Right lobe of liver (tissue), 6 donors: ENCODE results near the gene ANKRD63. TPM values are rescaled to one million over a fixed set of nuclear protein-coding genes. Genes with fewer than 3 reads are reported as not detected.

Experiments
- ATAC-seq, 4 donors: fragments of 200-7000 bp; cut with Tn5 transposase; one replicate each; pipeline ENCODE4 v1.9.1; 2020; ENCODE audit warnings: mild to moderate bottlenecking in 4 of 4, moderate library complexity in 4 of 4
- DNase-seq, 3 donors: peaks; one replicate each; pipeline ENCODE4 v3.0.0-alpha.2; 2020
- H3K27ac ChIP-seq, 3 donors: fragments of 200-600 bp; one replicate each; pipeline ENCODE4 v1.8.0; 2022
- H3K27me3 ChIP-seq, 2 donors: fragments of 200-600 bp; one replicate each; pipeline ENCODE4 v1.8.0; 2022
- H3K36me3 ChIP-seq, 4 donors: fragments of 200-600 bp; sonication (generic) in 1 of 4; one replicate each; pipeline versions ENCODE4 v1.5.1 to v1.8.0; 2017 to 2022; ENCODE audit warnings: control low read depth in 1 of 4
- H3K4me1 ChIP-seq, 4 donors: fragments of 200-600 bp; sonication (generic) in 1 of 4; one replicate each; pipeline versions ENCODE4 v1.5.1 to v1.8.0; 2017 to 2022; ENCODE audit warnings: control low read depth in 1 of 4
- H3K4me3 ChIP-seq, 3 donors: fragments of 200-600 bp; one replicate each; pipeline ENCODE4 v1.8.0; 2022
- H3K9me3 ChIP-seq, 4 donors: fragments of 200-600 bp; sonication (generic) in 1 of 4; one replicate each; pipeline versions ENCODE4 v1.5.1 to v1.8.0; 2017 to 2022; ENCODE audit warnings: control low read depth in 1 of 4
- POLR2A ChIP-seq: fragments of 450-650 bp; IDR thresholded peaks from one replicate; pipeline ENCODE4 v1.6.1; 2017; ENCODE audit warnings: antibody characterized with exemption, mild to moderate bottlenecking
- WGBS: methylation state at CpG from one replicate; pipeline ENCODE4 v1.1.6; 2018; ENCODE audit warnings: low coverage, low lambda C conversion rate; ENCODE audit not compliant: insufficient coverage; ENCODE audit errors: missing lambda C conversion rate; 5-methylcytosine and 5-hydroxymethylcytosine counted together
- intact Hi-C, 2 donors: fragments of 100-400 bp; cut with DNase I; formaldehyde crosslinking; loops; one replicate each; pipeline versions ENCODE4 v1.11.2 to v1.14.1; 2022
- total RNA-seq, 6 experiments: library from RNA; depleted of rRNA in 2 of 6; stranded (reverse); fragments of >200 nt in 2 of 6; fragmentation: NEBNext Ultra II Directional in 3 of 6; extraction: Animal tissue kit (Norgen Biotek cat#: 25700) in 3 of 6; gene quantifications; one replicate each; pipeline versions ENCODE4 v1.1.0 to v1.2.4, GENCODE V29; 2016 to 2023
- TF ChIP-seq, protein P1 (sequence below), 4 donors: fragments of 200-600 bp in 3 of 4; fragments of 450-650 bp in 1 of 4; IDR thresholded peaks; one replicate each; pipeline versions ENCODE4 v1.5.1 to v1.8.0; 2016 to 2022; ENCODE audit warnings: antibody characterized with exemption in 4 of 4, mild to moderate bottlenecking in 2 of 4
- donor health status: DM: no; HTN: yes; CAD: no.
- donor health status: DM: no; HTN: no; CAD: no.
- donor health status: DM: no; HTN: no; CAD: no.
- donor health status: DM: no; HTN: yes; CAD: no.
- donor health status: DM: no; HTN: yes; CAD: no.

The ANKRD63 gene
- total RNA-seq, 6 experiments from 2014 or later = 0.24 TPM; not detected in 5

DNA sequence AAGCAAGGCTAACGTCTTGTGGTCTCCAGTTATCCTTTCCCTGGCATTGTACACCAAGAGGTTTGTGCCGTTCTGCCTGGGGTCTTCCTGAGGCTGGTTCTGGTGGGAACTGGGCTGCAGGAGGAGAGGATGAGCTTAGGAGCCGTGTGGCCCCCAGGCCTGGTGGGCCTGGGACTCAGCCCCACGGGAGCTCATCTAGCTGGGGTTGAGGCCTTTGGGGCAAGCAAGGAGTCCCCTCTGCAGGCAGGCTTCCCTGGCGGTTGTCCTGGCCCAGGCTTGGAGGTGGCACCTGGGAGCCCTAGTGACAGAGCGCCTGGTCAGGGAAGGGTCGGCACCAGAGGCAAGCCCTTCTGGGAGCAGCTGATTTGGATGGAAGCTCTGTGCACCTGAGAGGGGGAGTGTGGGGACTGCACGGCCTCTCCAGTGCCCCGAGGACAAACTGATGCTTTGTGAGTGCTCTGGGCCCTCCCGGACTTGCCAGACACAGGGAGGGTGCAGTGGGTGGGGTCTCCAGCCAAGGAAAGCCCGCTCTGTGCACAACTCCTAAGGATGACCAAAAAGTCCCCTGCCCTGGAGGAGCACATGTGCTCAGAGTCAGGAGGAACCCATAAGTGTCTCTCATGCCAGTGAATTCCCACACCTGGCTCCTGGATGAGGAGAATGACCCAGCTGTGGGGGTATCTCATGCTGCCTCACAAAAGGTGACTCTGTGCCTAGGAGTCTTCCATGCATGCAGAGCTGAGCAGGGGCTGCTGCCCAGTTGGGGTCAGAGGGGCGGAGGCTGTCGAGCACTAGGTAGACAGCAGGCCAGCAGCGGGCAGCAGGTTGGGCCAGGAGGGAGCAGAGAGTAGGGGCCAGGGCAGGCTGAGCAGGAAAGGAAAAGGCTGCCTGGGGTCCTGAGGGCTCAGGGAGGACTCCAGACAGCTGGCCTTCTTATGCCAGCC, 41.3 kb downstream of the ANKRD63 start:
- no peak for DNase-seq
- TF ChIP-seq, protein P1, sequence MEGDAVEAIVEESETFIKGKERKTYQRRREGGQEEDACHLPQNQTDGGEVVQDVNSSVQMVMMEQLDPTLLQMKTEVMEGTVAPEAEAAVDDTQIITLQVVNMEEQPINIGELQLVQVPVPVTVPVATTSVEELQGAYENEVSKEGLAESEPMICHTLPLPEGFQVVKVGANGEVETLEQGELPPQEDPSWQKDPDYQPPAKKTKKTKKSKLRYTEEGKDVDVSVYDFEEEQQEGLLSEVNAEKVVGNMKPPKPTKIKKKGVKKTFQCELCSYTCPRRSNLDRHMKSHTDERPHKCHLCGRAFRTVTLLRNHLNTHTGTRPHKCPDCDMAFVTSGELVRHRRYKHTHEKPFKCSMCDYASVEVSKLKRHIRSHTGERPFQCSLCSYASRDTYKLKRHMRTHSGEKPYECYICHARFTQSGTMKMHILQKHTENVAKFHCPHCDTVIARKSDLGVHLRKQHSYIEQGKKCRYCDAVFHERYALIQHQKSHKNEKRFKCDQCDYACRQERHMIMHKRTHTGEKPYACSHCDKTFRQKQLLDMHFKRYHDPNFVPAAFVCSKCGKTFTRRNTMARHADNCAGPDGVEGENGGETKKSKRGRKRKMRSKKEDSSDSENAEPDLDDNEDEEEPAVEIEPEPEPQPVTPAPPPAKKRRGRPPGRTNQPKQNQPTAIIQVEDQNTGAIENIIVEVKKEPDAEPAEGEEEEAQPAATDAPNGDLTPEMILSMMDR (IDR thresholded peaks at IDR 0.05) = no peak
- no peak for TF ChIP-seq POLR2A
- H3K9me3 ChIP-seq = no peaks in the 10 kb centered on the region
- intact Hi-C loops = no loop called here
- no peak overlapping the region for H3K4me3 ChIP-seq
- no peaks in the 10 kb centered on the region for H3K27me3 ChIP-seq
- ATAC-seq = no peak
- H3K4me1 ChIP-seq = peaks cover 0 to 4% (median 0%) of the 10 kb centered on the region in 4 donors
- no peak overlapping the region for H3K27ac ChIP-seq
- 80% methylated on average over 2 of the region's 14 CpGs for WGBS
- no peaks in the 10 kb centered on the region for H3K36me3 ChIP-seq

- H3K27ac ChIP-seq = no peak overlapping the region
- no peaks in the 10 kb centered on the region for H3K9me3 ChIP-seq
Measured at GRCh38 chr15:40240619-40241221, 42.1 kb downstream of the ANKRD63 start.

DNA sequence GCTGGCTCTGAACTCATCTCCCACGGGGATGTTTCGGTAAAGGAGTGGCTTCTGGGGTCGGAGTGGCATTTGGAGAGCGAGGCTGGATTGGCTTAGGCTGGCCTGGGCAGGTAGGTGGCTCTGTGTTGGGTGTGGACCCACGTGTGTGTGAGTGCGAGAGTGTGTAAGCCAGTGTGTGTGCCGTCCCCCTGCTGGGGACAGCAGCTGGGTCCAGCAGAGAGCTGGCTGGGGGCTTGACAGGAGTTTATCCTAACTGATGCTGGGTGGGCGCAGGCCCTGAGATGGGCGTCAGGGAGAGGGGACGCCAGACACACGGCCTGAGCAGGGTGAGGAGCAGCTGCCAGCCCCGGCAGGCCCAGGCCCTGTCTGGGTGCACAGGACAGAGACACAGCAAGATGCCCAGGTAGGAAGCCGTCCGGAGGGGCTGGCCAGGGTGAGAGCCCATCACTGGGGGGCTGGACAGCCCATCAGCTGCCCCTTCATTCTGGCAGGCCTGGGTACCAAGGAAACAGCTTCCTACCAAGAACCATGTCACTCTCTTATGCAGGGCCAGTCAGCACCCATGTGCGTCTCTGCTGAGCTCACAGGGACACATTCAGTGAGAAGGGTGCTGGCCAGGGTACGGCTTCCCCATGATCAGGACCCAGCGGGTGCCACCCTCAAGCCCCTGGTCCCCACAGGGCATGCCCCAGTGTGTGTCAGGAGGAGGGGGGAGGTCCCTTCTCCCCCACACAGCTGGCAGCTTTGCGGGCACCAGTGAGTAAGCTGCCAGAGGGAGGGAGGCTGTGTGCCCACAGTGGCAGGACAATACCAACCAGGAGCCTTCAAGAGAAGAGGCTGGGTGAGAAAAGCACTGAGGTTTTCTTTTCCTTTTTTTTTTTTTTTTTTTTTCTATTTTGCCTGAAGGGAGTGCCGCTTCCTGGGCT, 42.9 kb downstream of the ANKRD63 start:
- ATAC-seq = peak in 1 of 4 donors; percentile 13
- intact Hi-C loops = no loop called here
- no peak for DNase-seq
- H3K36me3 ChIP-seq = no peaks in the 10 kb centered on the region
- no peaks in the 10 kb centered on the region for H3K9me3 ChIP-seq
- no peak overlapping the region for H3K27ac ChIP-seq
- WGBS = 68% methylated on average over 4 of the region's 19 CpGs
- peaks cover 0 to 4% (median 0%) of the 10 kb centered on the region in 4 donors for H3K4me1 ChIP-seq
- H3K27me3 ChIP-seq = no peaks in the 10 kb centered on the region
- no peak overlapping the region for H3K4me3 ChIP-seq
- TF ChIP-seq POLR2A = no peak
- TF ChIP-seq, protein P1 (IDR thresholded peaks at IDR 0.05) = no peak

More at GRCh38 chr15:40240619-40241221, 42.1 kb downstream of the ANKRD63 start:
- intact Hi-C loops = no loop called here
- no peaks in the 10 kb centered on the region for H3K27me3 ChIP-seq
- peaks cover 0 to 4% (median 0%) of the 10 kb centered on the region in 4 donors for H3K4me1 ChIP-seq
- TF ChIP-seq POLR2A = no peak
- TF ChIP-seq, protein P1 (IDR thresholded peaks at IDR 0.05) = no peak
- no peaks in the 10 kb centered on the region for H3K36me3 ChIP-seq
- no peak for ATAC-seq
- 88% methylated on average over 9 of the region's 10 CpGs for WGBS
- no peak for DNase-seq
- no peak overlapping the region for H3K4me3 ChIP-seq

- TF ChIP-seq POLR2A = no peak
- TF ChIP-seq, protein P1 (IDR thresholded peaks at IDR 0.05) = no peak
Measured at GRCh38 chr15:40239404-40239692, 43.5 kb downstream of the ANKRD63 start.

More at GRCh38 chr15:40239404-40239692, 43.5 kb downstream of the ANKRD63 start:
- DNase-seq = no peak
- no peaks in the 10 kb centered on the region for H3K27me3 ChIP-seq
- H3K36me3 ChIP-seq = no peaks in the 10 kb centered on the region
- H3K4me1 ChIP-seq = peaks cover 0 to 4% (median 0%) of the 10 kb centered on the region in 4 donors
- intact Hi-C loops = no loop called here
- H3K9me3 ChIP-seq = no peaks in the 10 kb centered on the region
- no peak for ATAC-seq
- no peak overlapping the region for H3K4me3 ChIP-seq
- H3K27ac ChIP-seq = no peak overlapping the region
- 27% methylated on average over 3 of the region's 5 CpGs for WGBS
